GM12878 (cell line): ENCODE results near the gene SCAMP5. TPM values are rescaled to one million over a fixed set of nuclear protein-coding genes. Genes with fewer than 3 reads are reported as not detected.

Source experiments
- ATF3 ChIP-seq: IDR thresholded peaks from 2 replicates; pipeline ENCODE4 v1.6.1; 2011; ENCODE audit warnings: low read depth, mild to moderate bottlenecking, low read length, moderate library complexity, borderline replicate concordance; ENCODE audit errors: extremely low read depth
- BCL11A ChIP-seq: IDR thresholded peaks from 2 replicates; pipeline ENCODE4 v1.6.1; 2011; ENCODE audit warnings: low read depth, low read length
- BCLAF1 ChIP-seq: fragments of 450-650 bp; IDR thresholded peaks from 2 replicates; pipeline ENCODE4 v1.6.1; 2017; ENCODE audit warnings: antibody characterized with exemption, mild to moderate bottlenecking, moderate library complexity
- CEBPB ChIP-seq, 2 experiments: fragments of 150-350 bp in 1 of 2; IDR thresholded peaks; 2 replicates each; pipeline ENCODE4 v1.6.1; 2012 to 2014; ENCODE audit warnings: low read depth in 2 of 2, low read length in 2 of 2, borderline replicate concordance in 1 of 2, inconsistent platforms in 1 of 2
- CHD2 ChIP-seq: IDR thresholded peaks from 2 replicates; pipeline ENCODE4 v1.6.1; 2011; ENCODE audit warnings: low read depth, low read length, improper control_type of control experiment, borderline replicate concordance
- CREB1 ChIP-seq: IDR thresholded peaks from 2 replicates; pipeline ENCODE4 v1.6.1; 2012; ENCODE audit warnings: low read depth, mild to moderate bottlenecking, inconsistent platforms
- CREM ChIP-seq: IDR thresholded peaks from 2 replicates; pipeline ENCODE4 v1.6.1; 2014; ENCODE audit warnings: antibody characterized with exemption, low read depth
- E2F8 ChIP-seq: fragments of 450-650 bp; IDR thresholded peaks from 2 replicates; pipeline ENCODE4 v1.6.1; 2018; ENCODE audit warnings: mild to moderate bottlenecking, low read depth, moderate library complexity; ENCODE audit not compliant: partially characterized antibody
- ETV6 ChIP-seq, 2 experiments: fragments of 450-650 bp in 1 of 2; IDR thresholded peaks in 1 of 2; conservative IDR thresholded peaks in 1 of 2; 2 replicates each; pipeline ENCODE4 v1.6.1; 2014; ENCODE audit warnings: antibody characterized with exemption in 1 of 2, borderline replicate concordance in 1 of 2, low read depth in 1 of 2, mild to moderate bottlenecking in 1 of 2, moderate library complexity in 1 of 2
- FOXM1 ChIP-seq: IDR thresholded peaks from 2 replicates; pipeline ENCODE4 v1.6.1; 2012; ENCODE audit warnings: low read depth, mild to moderate bottlenecking, inconsistent platforms, low read length, moderate library complexity
- HDGF ChIP-seq: fragments of 450-650 bp; IDR thresholded peaks from 2 replicates; pipeline ENCODE4 v1.6.1; 2016; ENCODE audit warnings: antibody characterized with exemption
- KDM1A ChIP-seq: fragments of 200-600 bp; sonication (generic); IDR thresholded peaks from 2 replicates; pipeline ENCODE4 v1.6.1; 2016; ENCODE audit warnings: borderline replicate concordance
- MYC ChIP-seq: IDR thresholded peaks from 2 replicates; pipeline ENCODE4 v1.6.1; 2011; ENCODE audit warnings: mild to moderate bottlenecking, low read length, moderate library complexity, inconsistent platforms; ENCODE audit not compliant: insufficient read depth, insufficient replicate concordance, insufficient read length, severe bottlenecking
- SP1 ChIP-seq: IDR thresholded peaks from one replicate; pipeline ENCODE4 v1.6.1; 2011; ENCODE audit warnings: low read depth, low read length
- SPI1 ChIP-seq: IDR thresholded peaks from 2 replicates; pipeline ENCODE4 v1.6.1; 2011; ENCODE audit warnings: low read depth, mild to moderate bottlenecking, low read length, moderate library complexity, borderline replicate concordance; ENCODE audit not compliant: insufficient read depth
- TARDBP ChIP-seq: IDR thresholded peaks from 2 replicates; pipeline ENCODE4 v1.6.1; 2016; ENCODE audit warnings: borderline replicate concordance
- TBL1XR1 ChIP-seq: IDR thresholded peaks from 2 replicates; pipeline ENCODE4 v1.6.1; 2012; ENCODE audit warnings: low read depth, low read length, improper control_type of control experiment
- TCF12 ChIP-seq: IDR thresholded peaks from 2 replicates; pipeline ENCODE4 v1.6.1; 2011; ENCODE audit warnings: low read depth, mild to moderate bottlenecking, low read length
- YY1 ChIP-seq: IDR thresholded peaks from 2 replicates; pipeline ENCODE4 v1.6.1; 2011; ENCODE audit warnings: low read depth, mild to moderate bottlenecking, low read length
- ZBTB40 ChIP-seq: fragments of 450-650 bp; IDR thresholded peaks from 2 replicates; pipeline ENCODE4 v1.6.1; 2016; ENCODE audit warnings: mild to moderate bottlenecking, moderate library complexity, borderline replicate concordance
- polyA plus RNA-seq, 11 experiments: library from polyadenylated mRNA; depleted of rRNA in 4 of 11; unstranded in 6 of 11; stranded (reverse) in 5 of 11; fragments of >200 nt; fragmentation: Nextera tagmentation in 4 of 11; fragmentation: Illumina TruSeq in 1 of 11; extraction: Ambion mirVana in 4 of 11; extraction: Trizol in 1 of 11; gene quantifications; 1 replicate in 1 of 11; 2 replicates in 10 of 11; pipeline versions ENCODE4 v1.2.1 to v1.2.3, GENCODE V29; 2011 to 2016; ENCODE audit warnings: inconsistent platforms in 2 of 11, missing spikeins in 2 of 11, low read depth in 1 of 11
- total RNA-seq, 4 experiments: library from RNA; depleted of rRNA in 3 of 4; stranded (reverse); fragments of >200 nt in 3 of 4; fragmentation: Illumina TruSeq in 1 of 4; extraction: Trizol in 1 of 4; gene quantifications; 2 replicates each; pipeline versions ENCODE4 v1.2.1 to v1.2.3, GENCODE V29; 2013 to 2021

SCAMP5 gene
- total and polyA plus RNA-seq, 10 of the 15 experiments (the other 5 are each of a cell fraction or from before 2014, with no cell fraction given) = 1.6 to 41.6 (median 16.9) TPM

- TF ChIP-seq YY1 (peak; percentile 82), TBL1XR1 (no peak), CEBPB (IDR thresholded peaks at IDR 0.05; ENCODE audit: borderline replicate concordance in 1 of 2, low read depth in 2 of 2, low read length in 2 of 2) (no peak), CHD2 (no peak), ZBTB40 (no peak), MYC (no peak), BCL11A (no peak), TARDBP (peak; percentile 62; the same call in 1 of the 2 replicates), CREB1 (no peak), TCF12 (no peak), KDM1A (no peak), CREM (0 out of 2 replicates have a peak, but pooled peaks have one; percentile 22), ETV6 (conservative IDR thresholded peaks at IDR 0.05 in 1 of 2, IDR thresholded peaks at IDR 0.05 in 1 of 2; ENCODE audit: borderline replicate concordance in 1 of 2, low read depth in 1 of 2) (no peak), FOXM1 (0 out of 2 replicates have a peak, but pooled peaks have one; percentile 30), SPI1 (no peak), E2F8 (no peak), SP1 (no peak), HDGF (peak; percentile 67; the same call in 1 of the 2 replicates), BCLAF1 (no peak), ATF3 (peak; percentile 42; the same call in 1 of the 2 replicates)
Measured at GRCh38 chr15:75029378-75030022, 34.1 kb downstream of the SCAMP5 start (continued).
